Measurements from ENCODE around the gene WWOX. TPM values are rescaled to one million over a fixed set of nuclear protein-coding genes. Genes with fewer than 3 reads are reported as not detected.

WWOX gene
- total and polyA plus RNA-seq, 2 of the 4 experiments (the other 2 are of a cell fraction), result 2.7 to 5.4 TPM

- no peaks in the 10 kb centered on the region for H3K36me3 ChIP-seq (ENCODE audit: control insufficient read depth, insufficient read depth, low read length)
- no peak overlapping the region for H2BK120ac ChIP-seq (ENCODE audit: low read depth, low read length)
- no peak overlapping the region for H4K5ac ChIP-seq (ENCODE audit: low read depth, low read length)
- WGBS, 2 experiments (ENCODE audit: extremely low coverage in 2 of 2, insufficient read length in 1 of 2), result 15% methylated on average over 2 of the region's 3 CpGs; no CpG with 5 or more reads in 1 of the 2 experiments
- no peak overlapping the region for H2BK20ac ChIP-seq (ENCODE audit: low read depth, low read length)
- no peaks in the 10 kb centered on the region for H3K79me1 ChIP-seq (ENCODE audit: low read depth in 1 of 2, low read length in 2 of 2)
- H3K4me2 ChIP-seq (ENCODE audit: low read depth, low read length), result no peak overlapping the region
- no peak overlapping the region for H4K91ac ChIP-seq (ENCODE audit: insufficient read depth, low read depth, low read length)
- in situ Hi-C loops (cut with MboI; ENCODE audit: low sequenced_read_pairs), result no loop called here
- H2BK5ac ChIP-seq (ENCODE audit: low read depth, low read length, poor library complexity, severe bottlenecking), result no peak overlapping the region
- BruUV-seq (replicated peaks), result no TSS peak
- no peak overlapping the region for H4K8ac ChIP-seq (ENCODE audit: low read depth in 2 of 2, low read length in 2 of 2)
- H3K18ac ChIP-seq (ENCODE audit: low read depth, low read length), result no peak overlapping the region
- ChIA-PET CTCF (no interaction called here), POLR2A (ENCODE audit: unreplicated experiment) (no interaction called here)
- peaks cover 16% of the 10 kb centered on the region for H3K9me3 ChIP-seq (ENCODE audit: control insufficient read depth, insufficient read depth, low read length)
- H3K27me3 ChIP-seq (ENCODE audit: control insufficient read depth, insufficient read depth, low read length), result no peaks in the 10 kb centered on the region
- dilution Hi-C loops (cut with HindIII; ENCODE audit: low sequenced_read_pairs, unreplicated experiment), result no loop called here
- H3K27ac ChIP-seq (ENCODE audit: insufficient read depth, low read length), result no peak overlapping the region
- no peaks in the 10 kb centered on the region for H3K9me1 ChIP-seq (ENCODE audit: insufficient read depth, low read length)
- H2BK15ac ChIP-seq (ENCODE audit: low read depth, low read length), result no peak overlapping the region
- no peak overlapping the region for H3K4me3 ChIP-seq (ENCODE audit: insufficient read depth, low read depth, low read length)
- no peak overlapping the region for H3K56ac ChIP-seq (ENCODE audit: extremely low read depth, insufficient read depth, low read length)
- no peak overlapping the region for H3K4ac ChIP-seq (ENCODE audit: low read depth, low read length)
- no peak overlapping the region for H3K9ac ChIP-seq (ENCODE audit: low read depth, low read length)
- no peak overlapping the region for H2AFZ ChIP-seq (replicated peaks; ENCODE audit: low read length, poor library complexity)
- H4K20me1 ChIP-seq (ENCODE audit: insufficient read depth, low read length), result no peaks in the 10 kb centered on the region
- TF ChIP-seq USF2 (IDR thresholded peaks at IDR 0.05; ENCODE audit: low read depth, low read length) (no peak), SMC3 (IDR thresholded peaks at IDR 0.05; ENCODE audit: low read depth, low read length) (no peak), NFE2L2 (IDR thresholded peaks at IDR 0.05; ENCODE audit: low read depth, low read length) (no peak), CTCF (conservative IDR thresholded peaks at IDR 0.05; ENCODE audit: low read depth, low read length) (no peak), FOS (IDR thresholded peaks at IDR 0.05; ENCODE audit: low read depth, low read length) (no peak)
- H2AK9ac ChIP-seq (replicated peaks; ENCODE audit: low read depth, low read length, poor library complexity), result no peak overlapping the region
- no peak overlapping the region for H2AK5ac ChIP-seq (ENCODE audit: low read depth, low read length)
- H3K23ac ChIP-seq (ENCODE audit: low read depth, low read length), result no peak overlapping the region
- H3K14ac ChIP-seq (replicated peaks; ENCODE audit: low read depth, low read length), result no peak overlapping the region
- DNase-seq, result no peak
- intact Hi-C loops (cut with micrococcal nuclease), result no loop called here
- H3K4me1 ChIP-seq (ENCODE audit: control insufficient read depth, insufficient read depth, low read length), result no peaks in the 10 kb centered on the region
- no peak for ATAC-seq (ENCODE audit: low read depth)
Observed at GRCh38 chr16:78428193-78428592, 328.7 kb downstream of the WWOX start.
